ENCODE data around the gene PCDH9. TPM values are rescaled to one million over a fixed set of nuclear protein-coding genes. Genes with fewer than 3 reads are reported as not detected.

The PCDH9 gene
- polyA plus RNA-seq, 1 of the 3 experiments (the other 2 are of a cell fraction): 1.3 TPM

- POLR2A ChIA-PET: no interaction called here
- H3K9ac ChIP-seq: no peak overlapping the region
- TF ChIP-seq PBX3 (IDR thresholded peaks at IDR 0.05) (no peak), FOXJ3 (CRISPR knock-in tag; IDR thresholded peaks at IDR 0.05) (no peak), ZBTB33 (IDR thresholded peaks at IDR 0.05; ENCODE audit: borderline replicate concordance, low read depth) (no peak), FOSL2 (IDR thresholded peaks at IDR 0.05; ENCODE audit: borderline replicate concordance, low read depth) (no peak), GATA2 (CRISPR knock-in tag; IDR thresholded peaks at IDR 0.05) (no peak), SMC3 (IDR thresholded peaks at IDR 0.05; ENCODE audit: low read depth, low read length) (no peak), POLR2AphosphoS5 (IDR thresholded peaks at IDR 0.05; ENCODE audit: low read depth, low read length) (no peak), JUND (IDR thresholded peaks at IDR 0.05) (no peak), RFX5 (IDR thresholded peaks at IDR 0.05; ENCODE audit: low read length) (no peak), TCF12 (IDR thresholded peaks at IDR 0.05) (no peak), ELF1 (IDR thresholded peaks at IDR 0.05) (no peak), USF1 (IDR thresholded peaks at IDR 0.05; ENCODE audit: borderline replicate concordance, low read depth) (no peak), GABPA (IDR thresholded peaks at IDR 0.05; ENCODE audit: low read depth) (no peak), EZH2phosphoT487 (IDR thresholded peaks at IDR 0.05; ENCODE audit: borderline replicate concordance, low read depth) (no peak)
- CTCF ChIA-PET: no interaction called here
- H3K27me3 ChIP-seq (ENCODE audit: insufficient read depth): no peaks in the 10 kb centered on the region
- H3K4me2 ChIP-seq: no peak overlapping the region
- WGBS (ENCODE audit: low lambda C conversion rate): 78% methylated on average over 2 of the region's 2 CpGs
- H3K9me3 ChIP-seq: no peaks in the 10 kb centered on the region
- H3K79me2 ChIP-seq (ENCODE audit: insufficient read depth): no peaks in the 10 kb centered on the region
- no peak overlapping the region for H2AFZ ChIP-seq (ENCODE audit: low read depth)
- no peak for DNase-seq
- H3K4me1 ChIP-seq (ENCODE audit: control insufficient read depth in 1 of 2, insufficient read depth in 2 of 2, low read depth in 1 of 2, low read length in 1 of 2): peaks cover 0 to 7% of the 10 kb centered on the region in 2 experiments; a peak in 3 of 4 replicates
- H3K36me3 ChIP-seq (replicated peaks in 1 of 2; ENCODE audit: control insufficient read depth in 1 of 2, insufficient read depth in 2 of 2, low read length in 1 of 2): no peaks in the 10 kb centered on the region
- H3K4me3 ChIP-seq (ENCODE audit: low read depth in 2 of 2, low read length in 1 of 2): no peak overlapping the region
- H4K20me1 ChIP-seq (ENCODE audit: insufficient read depth): no peaks in the 10 kb centered on the region
- no peak overlapping the region for H3K27ac ChIP-seq (ENCODE audit: low read depth in 2 of 2, low read length in 1 of 2)
- no peaks in the 10 kb centered on the region for H3K9me2 ChIP-seq
- H3F3A ChIP-seq (replicated peaks; ENCODE audit: insufficient read depth): peaks cover 3% of the 10 kb centered on the region
These were observed 589.9 kb downstream of the PCDH9 start for GRCh38 chr13:66640231-66640630.

GRCh38 chr13:66639044-66639443 lies 591.1 kb downstream of the PCDH9 start:
- Histone ChIP-seq H3K79me2 (ENCODE audit: insufficient read depth) (no peaks in the 10 kb centered on the region), H3F3A (replicated peaks; ENCODE audit: insufficient read depth) (peaks cover 8% of the 10 kb centered on the region), H3K27ac (ENCODE audit: low read depth in 2 of 2, low read length in 1 of 2) (no peak overlapping the region), H3K9me3 (no peaks in the 10 kb centered on the region), H3K36me3 (replicated peaks in 1 of 2; ENCODE audit: control insufficient read depth in 1 of 2, insufficient read depth in 2 of 2, low read length in 1 of 2) (no peaks in the 10 kb centered on the region), H3K27me3 (ENCODE audit: insufficient read depth) (no peaks in the 10 kb centered on the region), H2AFZ (ENCODE audit: low read depth) (no peak overlapping the region), H3K4me1 (ENCODE audit: control insufficient read depth in 1 of 2, insufficient read depth in 2 of 2, low read depth in 1 of 2, low read length in 1 of 2) (peaks cover 0 to 14% of the 10 kb centered on the region in 2 experiments; a peak in 3 of 4 replicates), H3K9ac (no peak overlapping the region), H3K4me2 (no peak overlapping the region), H3K4me3 (ENCODE audit: low read depth in 2 of 2, low read length in 1 of 2) (no peak overlapping the region), H4K20me1 (ENCODE audit: insufficient read depth) (no peaks in the 10 kb centered on the region), H3K9me2 (no peaks in the 10 kb centered on the region)
- WGBS (ENCODE audit: low lambda C conversion rate): 100% methylated on average over 1 of the region's 1 CpG
- no peak for TF ChIP-seq SMC3 (IDR thresholded peaks at IDR 0.05; ENCODE audit: low read depth, low read length)
- TF ChIP-seq ZBTB33 (IDR thresholded peaks at IDR 0.05; ENCODE audit: borderline replicate concordance, low read depth): no peak
- no peak for TF ChIP-seq FOSL2 (IDR thresholded peaks at IDR 0.05; ENCODE audit: borderline replicate concordance, low read depth)
- ChIA-PET CTCF (no interaction called here), POLR2A (no interaction called here)
- DNase-seq: no peak

Measured in SK-N-SH (cell line).